K562 (cell line): Measurements from ENCODE around the gene GET4. TPM values are rescaled to one million over a fixed set of nuclear protein-coding genes. Genes with fewer than 3 reads are reported as not detected.

ENCODE experiments used
- BRD4 ChIP-seq: fragments of 200-600 bp; sonication (generic); IDR thresholded peaks from 2 replicates; pipeline ENCODE4 v1.6.1; 2017; ENCODE audit warnings: inconsistent platforms
- DACH1 ChIP-seq: fragments of 450-650 bp; IDR thresholded peaks from 2 replicates; pipeline ENCODE4 v1.6.1; 2018; ENCODE audit not compliant: partially characterized antibody
- ETV5 ChIP-seq: sonication (generic); formaldehyde crosslinking; IDR thresholded peaks from 2 replicates; pipeline ENCODE4 v1.4.0; 2020; ENCODE audit warnings: low read depth, mild to moderate bottlenecking, missing genetic modification reagents
- GABPA ChIP-seq: fragments of 200-800 bp; sonication (Bioruptor generic); conservative IDR thresholded peaks from 2 replicates; pipeline ENCODE4 v1.6.1; 2016; ENCODE audit warnings: low read depth, missing genetic modification characterization, missing compliant biosample characterization
- GATA2 ChIP-seq: sonication (generic); formaldehyde crosslinking; IDR thresholded peaks from 2 replicates; pipeline ENCODE4 v1.4.0; 2020; ENCODE audit warnings: mild to moderate bottlenecking, missing genetic modification reagents
- HMG20B ChIP-seq: fragments of 250-450 bp; sonication (Bioruptor Pico); IDR thresholded peaks from 2 replicates; pipeline ENCODE4 v1.5.0; 2021; ENCODE audit warnings: mild to moderate bottlenecking
- HMGN3 ChIP-seq: IDR thresholded peaks from 2 replicates; pipeline ENCODE4 v1.6.1; 2011; ENCODE audit warnings: borderline replicate concordance, low read depth, mild to moderate bottlenecking, mixed read lengths, low read length; ENCODE audit not compliant: insufficient read length; ENCODE audit errors: extremely low read depth
- IFI16 ChIP-seq: fragments of 250-450 bp; sonication (Bioruptor Pico); IDR thresholded peaks from 2 replicates; pipeline ENCODE4 v2.1.2; 2022; ENCODE audit warnings: mild to moderate bottlenecking, inconsistent platforms
- JUN ChIP-seq, 2 experiments: sonication (generic) in 1 of 2; formaldehyde crosslinking in 1 of 2; IDR thresholded peaks; 2 replicates each; pipeline versions ENCODE4 v1.6.1 to v1.8.0; 2012 to 2022; ENCODE audit warnings: borderline replicate concordance in 2 of 2, mild to moderate bottlenecking in 2 of 2, improper control_type of control experiment in 1 of 2, low read depth in 1 of 2, low read length in 1 of 2, missing genetic modification reagents in 1 of 2
- RBFOX2 ChIP-seq: fragments of 200-400 bp; formaldehyde crosslinking; IDR thresholded peaks from 2 replicates; pipeline ENCODE4 v1.6.1; 2017; ENCODE audit warnings: low read depth, mild to moderate bottlenecking, low read length, moderate library complexity
- RFX5 ChIP-seq: IDR thresholded peaks from 2 replicates; pipeline ENCODE4 v1.6.1; 2011; ENCODE audit warnings: low read depth, mild to moderate bottlenecking, improper control_type of control experiment, low read length
- SIN3A ChIP-seq, 2 experiments: fragments of 150-350 bp in 1 of 2; IDR thresholded peaks; 2 replicates each; pipeline ENCODE4 v1.6.1; 2011 to 2016; ENCODE audit warnings: borderline replicate concordance in 2 of 2, low read depth in 2 of 2, low read length in 2 of 2, mild to moderate bottlenecking in 2 of 2, moderate library complexity in 2 of 2; ENCODE audit not compliant: control insufficient read depth in 1 of 2
- SNIP1 ChIP-seq: fragments of 450-650 bp; IDR thresholded peaks from 2 replicates; pipeline ENCODE4 v1.7.1; 2017; ENCODE audit warnings: low read depth, mild to moderate bottlenecking
- SUPT5H ChIP-seq: fragments of 450-650 bp; IDR thresholded peaks from 2 replicates; pipeline ENCODE4 v1.6.1; 2016
- ZNF407 ChIP-seq: fragments of 450-650 bp; IDR thresholded peaks from 2 replicates; pipeline ENCODE4 v1.6.1; 2016; ENCODE audit warnings: low read depth
- polyA plus RNA-seq, 8 experiments: library from polyadenylated mRNA; depleted of rRNA in 4 of 8; stranded (reverse) in 5 of 8; unstranded in 3 of 8; fragments of >200 nt; fragmentation: Nextera tagmentation in 2 of 8; fragmentation: Illumina TruSeq in 1 of 8; extraction: Ambion mirVana in 2 of 8; extraction: Trizol in 1 of 8; gene quantifications; 2 replicates each; pipeline versions ENCODE4 v1.2.1 to v1.2.3, GENCODE V29; 2011 to 2014; ENCODE audit warnings: inconsistent platforms in 1 of 8, missing spikeins in 1 of 8
- total RNA-seq, 7 experiments: library from RNA; depleted of rRNA in 6 of 7; stranded (reverse); fragments of >200 nt in 6 of 7; fragmentation: Illumina TruSeq in 2 of 7; extraction: Trizol in 2 of 7; gene quantifications; 2 replicates each; pipeline versions ENCODE4 v1.2.1 to v1.2.3, GENCODE V29; 2011 to 2021; ENCODE audit warnings: low replicate concordance in 1 of 7
- TF ChIP-seq, protein P1 (sequence below): fragments of 450-650 bp; IDR thresholded peaks from 2 replicates; pipeline ENCODE4 v1.6.1; 2016; ENCODE audit warnings: mild to moderate bottlenecking

Gene GET4
- total and polyA plus RNA-seq, 9 of the 15 experiments (the other 6 are each of a cell fraction or from before 2014, with no cell fraction given): 0.99 to 122 (median 40.4) TPM

DNA sequence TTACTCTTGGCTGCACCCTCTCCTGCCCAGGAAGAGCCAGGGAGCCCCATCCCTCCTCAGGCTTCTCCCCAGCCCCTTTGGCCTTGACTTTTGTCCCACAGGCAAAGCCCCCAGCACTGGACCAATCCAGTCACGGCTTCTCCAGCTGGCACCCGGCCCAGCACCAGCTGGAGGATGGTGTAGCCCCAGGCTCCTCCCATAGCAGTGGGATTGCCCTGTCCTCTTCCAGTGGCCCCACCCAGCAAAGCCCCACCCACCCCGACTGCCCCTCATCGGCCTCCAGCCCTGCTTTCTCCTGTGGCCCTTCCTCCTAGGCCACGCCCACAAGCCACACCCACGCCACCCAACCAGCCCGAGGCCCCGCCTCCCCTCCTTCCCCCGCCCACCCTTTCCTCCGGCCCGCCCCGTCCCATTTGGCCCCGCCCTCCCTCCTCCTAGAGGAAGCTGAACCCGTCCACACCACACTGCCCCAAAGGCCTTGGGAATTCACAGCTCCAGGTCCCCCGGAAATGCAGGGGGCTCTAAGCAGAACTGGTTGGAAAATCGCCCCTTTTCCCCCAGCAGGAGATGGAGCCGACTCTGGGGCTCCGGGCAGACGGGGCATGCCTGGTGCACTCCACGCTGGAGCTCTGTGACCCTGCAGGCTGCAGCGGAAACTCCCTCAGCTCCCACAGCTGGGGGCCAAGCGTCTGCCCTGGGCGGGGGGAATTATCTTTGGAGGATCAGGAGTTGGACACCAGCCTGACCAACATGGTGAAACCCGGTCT lies 25.2 kb downstream of the GET4 start (continued):
- no peak for TF ChIP-seq ZNF407
- no peak for TF ChIP-seq ETV5
- no peak for TF ChIP-seq RFX5
- no peak for TF ChIP-seq JUN (IDR thresholded peaks at IDR 0.05; ENCODE audit: borderline replicate concordance, low read depth, low read length)
- no peak for TF ChIP-seq JUN (CRISPR knock-in tag; IDR thresholded peaks at IDR 0.05; ENCODE audit: borderline replicate concordance)
- peak; percentile 75 for TF ChIP-seq DACH1
- TF ChIP-seq SIN3A (IDR thresholded peaks at IDR 0.05; ENCODE audit: borderline replicate concordance in 2 of 2, control insufficient read depth in 1 of 2, low read depth in 2 of 2, low read length in 2 of 2): no peak
- no peak for TF ChIP-seq SNIP1
- TF ChIP-seq IFI16 (CRISPR knock-in tag): no peak
- TF ChIP-seq GATA2 (CRISPR knock-in tag): peak; percentile 29; the same call in 1 of the 2 replicates
- no peak for TF ChIP-seq HMGN3
- TF ChIP-seq BRD4: no peak
- 0 out of 2 replicates have a peak, but pooled peaks have one; percentile 42 for TF ChIP-seq RBFOX2
- no peak for TF ChIP-seq HMG20B (CRISPR knock-in tag)
- TF ChIP-seq GABPA (tag): 0 out of 2 replicates have a peak, but pooled peaks have one; percentile 37
- TF ChIP-seq, protein P1, sequence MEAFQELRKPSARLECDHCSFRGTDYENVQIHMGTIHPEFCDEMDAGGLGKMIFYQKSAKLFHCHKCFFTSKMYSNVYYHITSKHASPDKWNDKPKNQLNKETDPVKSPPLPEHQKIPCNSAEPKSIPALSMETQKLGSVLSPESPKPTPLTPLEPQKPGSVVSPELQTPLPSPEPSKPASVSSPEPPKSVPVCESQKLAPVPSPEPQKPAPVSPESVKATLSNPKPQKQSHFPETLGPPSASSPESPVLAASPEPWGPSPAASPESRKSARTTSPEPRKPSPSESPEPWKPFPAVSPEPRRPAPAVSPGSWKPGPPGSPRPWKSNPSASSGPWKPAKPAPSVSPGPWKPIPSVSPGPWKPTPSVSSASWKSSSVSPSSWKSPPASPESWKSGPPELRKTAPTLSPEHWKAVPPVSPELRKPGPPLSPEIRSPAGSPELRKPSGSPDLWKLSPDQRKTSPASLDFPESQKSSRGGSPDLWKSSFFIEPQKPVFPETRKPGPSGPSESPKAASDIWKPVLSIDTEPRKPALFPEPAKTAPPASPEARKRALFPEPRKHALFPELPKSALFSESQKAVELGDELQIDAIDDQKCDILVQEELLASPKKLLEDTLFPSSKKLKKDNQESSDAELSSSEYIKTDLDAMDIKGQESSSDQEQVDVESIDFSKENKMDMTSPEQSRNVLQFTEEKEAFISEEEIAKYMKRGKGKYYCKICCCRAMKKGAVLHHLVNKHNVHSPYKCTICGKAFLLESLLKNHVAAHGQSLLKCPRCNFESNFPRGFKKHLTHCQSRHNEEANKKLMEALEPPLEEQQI: no peak
- TF ChIP-seq SUPT5H: 0 out of 2 replicates have a peak, but pooled peaks have one; percentile 20
